Ectodermal cell (in vitro differentiated cells): ENCODE data around the gene MIEF2.
"Not testable (repeated sequence)": the region's sequence is repeated elsewhere in the genome, so short reads cannot be mapped to it uniquely, and the experiment has no call there.

Experiments used
- H3K27ac ChIP-seq: 2 replicates; pipeline ENCODE4 v1.7.0; 2013; ENCODE audit warnings: mild to moderate bottlenecking, low read depth, low read length; ENCODE audit not compliant: insufficient read depth, poor library complexity, severe bottlenecking
- H3K27me3 ChIP-seq: 2 replicates; pipeline ENCODE4 v1.7.0; 2013; ENCODE audit warnings: mild to moderate bottlenecking, low read length; ENCODE audit not compliant: insufficient read depth, control insufficient read depth, poor library complexity, severe bottlenecking
- H3K36me3 ChIP-seq: one replicate; pipeline ENCODE4 v1.7.0; 2013; ENCODE audit warnings: low read length; ENCODE audit not compliant: control insufficient read depth, insufficient read depth
- H3K4me1 ChIP-seq: one replicate; pipeline ENCODE4 v1.7.0; 2013; ENCODE audit warnings: low read length; ENCODE audit not compliant: control insufficient read depth, insufficient read depth
- H3K4me3 ChIP-seq: 2 replicates; pipeline ENCODE4 v1.7.0; 2013; ENCODE audit warnings: low read depth, low read length, control low read depth; ENCODE audit not compliant: insufficient read depth
- H3K9me3 ChIP-seq: 2 replicates; pipeline ENCODE4 v1.7.0; 2013; ENCODE audit warnings: mild to moderate bottlenecking, low read length, moderate library complexity; ENCODE audit not compliant: control insufficient read depth
- WGBS, 2 experiments: methylation state at CpG; one replicate each; pipeline ENCODE4 v1.1.7; 2013; ENCODE audit warnings: missing lambda C conversion rate in 2 of 2; 5-methylcytosine and 5-hydroxymethylcytosine counted together

Gene MIEF2

GRCh38 chr17:18285296-18285695, 24.8 kb downstream of the MIEF2 start:
- no peak overlapping the region for H3K27ac ChIP-seq
- H3K4me3 ChIP-seq: no peak overlapping the region
- WGBS, 2 experiments: 93 to 95% methylated on average over 11 of the region's 11 CpGs
- H3K4me1 ChIP-seq: no peaks in the 10 kb centered on the region
- H3K36me3 ChIP-seq: peaks cover 77% of the 10 kb centered on the region
- no peaks in the 10 kb centered on the region for H3K9me3 ChIP-seq
- no peaks in the 10 kb centered on the region for H3K27me3 ChIP-seq

GRCh38 chr17:18291718-18292540, 31.5 kb downstream of the MIEF2 start:
- Histone ChIP-seq H3K27ac (no peak overlapping the region), H3K27me3 (no peaks in the 10 kb centered on the region), H3K4me1 (no peaks in the 10 kb centered on the region), H3K36me3 (peaks cover 57% of the 10 kb centered on the region), H3K9me3 (no peaks in the 10 kb centered on the region), H3K4me3 (no peak overlapping the region)
- 94 to 97% methylated on average over 15 of the region's 15 CpGs for WGBS, 2 experiments

GRCh38 chr17:18298061-18298460, 37.6 kb downstream of the MIEF2 start:
- 96 to 98% methylated on average over 24 of the region's 30 CpGs for WGBS, 2 experiments
- H3K27ac ChIP-seq, H3K27me3 ChIP-seq, H3K4me1 ChIP-seq, H3K4me3 ChIP-seq, H3K9me3 ChIP-seq: not testable (repeated sequence)
- peaks cover 47% of the 10 kb centered on the region for H3K36me3 ChIP-seq

- no peak overlapping the region for H3K27ac ChIP-seq
- no peaks in the 10 kb centered on the region for H3K4me1 ChIP-seq
Observed at GRCh38 chr17:18300725-18301480, 40.4 kb downstream of the MIEF2 start.

GRCh38 chr17:18303206-18303605, 42.7 kb downstream of the MIEF2 start:
- not testable (repeated sequence) for H3K27me3 ChIP-seq, H3K4me1 ChIP-seq, H3K4me3 ChIP-seq, H3K27ac ChIP-seq, H3K9me3 ChIP-seq
- WGBS, 2 experiments: 97 to 98% methylated on average over 13 of the region's 13 CpGs
- peaks cover 56% of the 10 kb centered on the region for H3K36me3 ChIP-seq

More at GRCh38 chr17:18300725-18301480, 40.4 kb downstream of the MIEF2 start:
- Histone ChIP-seq H3K27me3 (no peaks in the 10 kb centered on the region), H3K4me3 (no peak overlapping the region), H3K9me3 (no peaks in the 10 kb centered on the region), H3K36me3 (peaks cover 44% of the 10 kb centered on the region)
- 95% methylated on average over 8 of the region's 8 CpGs for WGBS, 2 experiments

GRCh38 chr17:18309202-18309601, 48.7 kb downstream of the MIEF2 start:
- WGBS, 2 experiments: 91 to 96% methylated on average over 4 of the region's 4 CpGs
- H3K27ac ChIP-seq: no peak overlapping the region

GRCh38 chr17:18314059-18314730, 53.7 kb downstream of the MIEF2 start:
- no peaks in the 10 kb centered on the region for H3K27me3 ChIP-seq
- peaks cover 23% of the 10 kb centered on the region for H3K4me1 ChIP-seq
- H3K27ac ChIP-seq: peak overlapping the region; percentile 79
- peaks cover 19% of the 10 kb centered on the region for H3K36me3 ChIP-seq
- H3K4me3 ChIP-seq: peak overlapping the region; percentile 95
- 1% methylated on average over 39 of the region's 39 CpGs for WGBS, 2 experiments
- no peaks in the 10 kb centered on the region for H3K9me3 ChIP-seq

More at GRCh38 chr17:18309202-18309601, 48.7 kb downstream of the MIEF2 start:
- Histone ChIP-seq H3K4me3 (no peak overlapping the region), H3K36me3 (peaks cover 38% of the 10 kb centered on the region), H3K9me3 (no peaks in the 10 kb centered on the region), H3K27me3 (no peaks in the 10 kb centered on the region), H3K4me1 (peaks cover 16% of the 10 kb centered on the region)

GRCh38 chr17:18314731-18315561, 54.5 kb downstream of the MIEF2 start, which contains the start of the genes SMCR8 and TOP3A:
Gene SMCR8 (plus strand): TSS chr17:18315293. CDS start chr17:18315790, 497 bp downstream.
Gene TOP3A (minus strand): TSS chr17:18314994. CDS start chr17:18314778, 216 bp downstream.
- H3K36me3 ChIP-seq: peaks cover 18% of the 10 kb centered on the region
- H3K4me3 ChIP-seq: peak within 1 kb of the TSS; percentile 95
- peaks cover 23% of the 10 kb centered on the region for H3K4me1 ChIP-seq
- no peaks in the 10 kb centered on the region for H3K27me3 ChIP-seq
- H3K9me3 ChIP-seq: no peaks in the 10 kb centered on the region
- WGBS, 2 experiments: 0% methylated on average over 78 of the region's 78 CpGs
- peak within 1 kb of the TSS; percentile 79 for H3K27ac ChIP-seq

- Histone ChIP-seq H3K36me3 (peaks cover 12% of the 10 kb centered on the region), H3K4me1 (peaks cover 23% of the 10 kb centered on the region), H3K27me3 (no peaks in the 10 kb centered on the region), H3K27ac (peak overlapping the region; percentile 79), H3K4me3 (peak overlapping the region; percentile 95), H3K9me3 (no peaks in the 10 kb centered on the region)
- WGBS, 2 experiments: 12 to 14% methylated on average over 18 of the region's 18 CpGs
Observed at GRCh38 chr17:18315562-18315922, 55.1 kb downstream of the MIEF2 start.
